ENCODE results near the gene TNPO3.
"Not testable (repeated sequence)": the region's sequence is repeated elsewhere in the genome, so short reads cannot be mapped to it uniquely, and the experiment has no call there.

The TNPO3 gene

DNA sequence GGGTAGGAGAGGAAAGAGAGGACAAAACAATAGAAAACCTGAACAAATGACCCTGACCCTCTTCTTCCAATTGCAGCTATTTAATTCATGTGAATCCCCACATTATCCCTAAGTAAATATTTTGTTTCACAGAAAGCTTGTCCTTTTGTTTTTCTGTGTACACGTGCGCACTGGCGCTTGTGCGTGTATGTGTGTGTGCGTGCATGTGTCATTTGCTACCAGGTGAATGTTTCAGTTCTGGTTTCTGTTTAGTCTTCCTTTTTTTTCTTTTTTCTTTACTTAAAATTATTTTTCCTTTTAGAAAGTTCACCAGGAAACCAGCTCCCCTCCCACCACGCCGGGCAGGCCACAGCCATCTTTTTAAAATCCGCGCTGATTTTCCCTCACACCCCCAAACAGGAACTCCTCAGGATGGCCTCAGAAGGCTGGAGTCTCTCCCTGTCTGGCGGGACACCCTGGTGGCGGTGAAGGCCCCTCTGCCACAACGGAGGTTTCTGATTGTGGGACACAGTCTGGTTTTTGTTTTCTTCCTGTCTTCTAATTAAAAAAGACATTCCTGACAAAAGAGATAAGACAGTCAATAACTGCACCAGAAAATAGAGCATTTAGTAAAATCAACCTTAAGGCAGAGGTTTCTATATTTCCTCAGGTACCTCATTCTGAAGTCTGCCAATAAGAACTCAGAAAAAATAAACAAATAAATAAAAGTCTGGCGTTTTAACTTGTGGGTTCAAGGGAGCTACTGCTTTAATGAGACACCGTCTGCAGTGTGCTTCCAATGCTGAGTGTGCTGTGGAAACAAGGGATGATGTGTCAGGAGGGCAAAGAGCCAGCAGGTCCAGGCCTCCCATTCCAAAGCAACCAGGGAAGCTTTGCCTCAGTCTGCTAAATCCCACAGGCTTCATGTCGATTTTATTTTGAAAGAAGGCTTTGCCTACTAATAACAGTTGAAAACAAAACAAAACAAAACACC, 99.8 kb downstream of the TNPO3 start:
- DNase-seq, result no peak

DNA sequence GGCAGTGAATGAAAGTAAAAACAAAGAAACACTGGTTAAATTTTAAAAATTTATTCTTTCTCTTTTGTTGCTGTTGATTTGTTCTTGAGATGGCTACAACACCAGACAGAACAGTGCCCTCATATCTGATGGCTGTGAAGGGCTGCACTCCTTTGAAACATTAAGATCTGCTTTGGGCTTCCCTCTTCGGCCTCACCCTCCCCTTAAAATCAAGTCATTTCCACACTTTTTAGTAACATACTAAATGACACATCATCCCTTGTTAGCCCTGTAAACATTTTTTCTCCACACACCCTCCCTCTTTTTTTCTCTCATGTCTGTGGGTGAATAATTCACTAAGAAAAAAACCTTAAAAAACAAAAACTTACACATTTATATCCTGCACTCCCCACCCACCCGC, 100.8 kb downstream of the TNPO3 start:
- DNase-seq, result no peak

DNA sequence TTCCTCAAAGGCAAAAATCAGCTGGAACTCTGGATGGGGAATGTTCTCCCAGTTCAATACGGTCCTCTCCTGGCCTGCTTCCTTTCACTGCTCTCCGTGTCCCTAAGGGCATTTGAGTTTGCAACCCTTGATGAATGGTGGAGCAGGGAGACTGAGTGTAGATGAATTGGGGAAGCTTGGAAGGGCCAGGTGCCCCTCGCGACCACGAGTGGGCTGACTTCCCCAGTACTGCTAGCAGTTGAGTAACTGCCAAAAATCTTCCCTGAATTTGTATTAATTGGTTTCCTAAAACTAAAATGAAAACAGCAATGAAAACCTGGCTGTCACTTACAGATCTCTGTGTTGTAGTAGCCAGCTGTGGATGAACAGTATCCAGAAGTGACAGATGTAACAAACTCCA, 103.6 kb downstream of the TNPO3 start:
- DNase-seq, result no peak

DNA sequence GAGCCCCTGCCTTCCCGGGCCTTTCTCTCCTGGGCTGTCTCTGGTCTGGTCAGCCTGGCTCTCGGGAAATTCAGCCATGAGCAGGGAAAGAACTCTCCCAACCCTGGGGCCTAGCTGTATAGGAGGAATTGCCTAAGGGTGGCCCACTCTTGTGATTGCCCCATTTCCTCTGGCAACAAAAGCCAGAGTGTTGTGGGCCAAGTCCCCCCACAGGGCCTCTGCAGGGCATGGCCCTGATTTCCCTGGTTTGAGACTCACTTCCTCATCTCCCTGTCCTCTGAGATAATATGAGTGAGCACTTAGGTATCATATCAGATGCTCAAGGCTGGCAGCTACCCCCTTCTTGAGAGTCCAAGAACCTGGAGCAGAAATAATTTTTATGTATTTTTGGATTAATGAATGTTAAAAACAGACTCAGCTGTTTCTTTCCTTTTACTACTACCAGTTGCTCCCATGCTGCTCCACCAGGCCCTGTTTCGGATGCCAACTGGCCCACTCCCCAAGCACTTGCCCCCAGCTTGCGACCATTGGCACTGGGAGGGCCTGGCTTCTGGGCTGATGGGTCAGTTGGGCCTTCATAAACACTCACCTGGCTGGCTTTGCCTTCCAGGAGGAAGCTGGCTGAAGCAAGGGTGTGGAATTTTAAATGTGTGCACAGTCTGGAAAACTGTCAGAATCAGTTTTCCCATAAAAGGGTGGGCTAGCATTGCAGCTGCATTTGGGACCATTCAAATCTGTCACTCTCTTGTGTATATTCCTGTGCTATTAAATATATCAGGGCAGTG, 105.7 kb downstream of the TNPO3 start:
- DNase-seq, result no peak

DNA sequence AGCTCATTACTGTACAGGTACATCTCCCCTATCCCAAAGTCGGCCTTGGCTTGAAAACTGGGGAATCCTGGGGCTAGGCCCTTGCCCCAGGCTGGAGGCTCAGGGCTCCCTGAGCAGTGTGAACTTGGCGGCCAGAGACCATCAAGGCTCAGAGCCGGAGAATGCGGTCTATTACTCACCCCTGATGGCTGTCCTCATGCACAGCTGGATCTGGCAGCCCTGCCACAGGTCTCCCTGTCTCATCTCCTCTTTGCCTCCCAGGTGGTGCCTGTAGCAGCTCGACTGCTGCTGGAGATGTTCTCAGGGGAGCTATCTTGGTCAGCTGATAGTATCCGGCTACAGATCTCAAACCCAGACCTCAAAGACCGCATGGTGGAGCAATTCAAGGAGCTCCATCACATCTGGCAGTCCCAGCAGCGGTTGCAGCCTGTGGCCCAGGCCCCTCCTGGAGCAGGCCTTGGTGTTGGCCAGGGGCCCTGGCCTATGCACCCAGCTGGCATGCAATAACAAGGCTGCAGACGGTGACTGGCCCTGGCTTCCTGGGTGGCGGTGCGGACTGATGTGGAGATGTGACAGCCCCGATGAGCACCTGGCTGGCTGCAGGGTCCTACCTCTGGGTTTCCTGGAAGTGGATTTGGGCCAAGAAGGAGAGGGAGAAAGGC, 106.5 kb downstream of the TNPO3 start:
- no peak for DNase-seq

DNA sequence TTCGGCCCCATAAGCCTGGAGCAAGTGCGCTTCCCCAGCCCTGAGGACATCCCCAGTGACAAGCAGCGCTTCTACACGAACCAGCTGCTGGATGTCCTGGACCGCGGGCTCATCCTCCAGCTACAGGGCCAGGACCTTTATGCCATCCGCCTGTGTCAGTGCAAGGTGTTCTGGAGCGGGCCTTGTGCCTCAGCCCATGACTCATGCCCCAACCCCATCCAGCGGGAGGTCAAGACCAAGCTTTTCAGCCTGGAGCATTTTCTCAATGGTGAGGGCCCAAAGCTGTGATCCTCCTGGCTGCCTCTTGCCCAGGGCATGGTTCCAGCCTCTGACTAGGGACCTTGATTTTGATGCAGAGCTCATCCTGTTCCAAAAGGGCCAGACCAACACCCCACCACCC, 107.1 kb downstream of the TNPO3 start:
- no peak for DNase-seq

DNA sequence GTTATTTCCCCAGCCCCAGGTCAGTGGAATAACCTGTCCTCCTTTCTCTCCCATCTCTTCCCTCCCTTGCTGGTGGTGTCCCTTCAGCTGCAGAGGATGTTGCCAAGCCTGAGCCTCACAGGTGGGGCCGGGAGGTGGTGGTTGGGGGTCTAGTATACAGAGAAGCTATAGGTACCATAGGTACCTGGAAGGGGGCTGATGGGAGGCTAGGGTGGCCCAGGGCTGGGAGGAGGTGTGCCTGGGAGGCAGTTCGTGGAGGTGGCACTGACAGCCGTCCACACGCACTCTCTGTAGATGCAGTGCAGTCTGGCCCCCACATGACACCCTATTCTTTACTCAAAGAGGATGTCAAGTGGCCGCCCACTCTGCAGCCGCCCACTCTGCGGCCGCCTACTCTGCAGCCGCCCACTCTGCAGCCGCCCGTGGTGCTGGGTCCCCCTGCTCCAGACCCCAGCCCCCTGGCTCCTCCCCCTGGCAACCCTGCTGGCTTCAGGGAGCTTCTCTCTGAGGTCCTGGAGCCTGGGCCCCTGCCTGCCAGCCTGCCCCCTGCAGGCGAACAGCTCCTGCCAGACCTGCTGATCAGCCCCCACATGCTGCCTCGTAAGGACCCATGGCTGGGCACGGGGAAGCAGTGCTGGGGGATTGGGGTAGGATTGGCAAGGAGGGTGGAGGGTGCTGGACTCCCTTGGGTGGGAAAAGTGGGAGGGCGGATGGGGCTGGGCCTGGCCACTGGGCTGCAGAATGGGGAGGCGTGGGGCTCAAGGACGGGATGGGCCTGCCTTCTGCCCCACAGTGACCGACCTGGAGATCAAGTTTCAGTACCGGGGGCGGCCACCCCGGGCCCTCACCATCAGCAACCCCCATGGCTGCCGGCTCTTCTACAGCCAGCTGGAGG, 107.7 kb downstream of the TNPO3 start:
- DNase-seq, result no peak

DNA sequence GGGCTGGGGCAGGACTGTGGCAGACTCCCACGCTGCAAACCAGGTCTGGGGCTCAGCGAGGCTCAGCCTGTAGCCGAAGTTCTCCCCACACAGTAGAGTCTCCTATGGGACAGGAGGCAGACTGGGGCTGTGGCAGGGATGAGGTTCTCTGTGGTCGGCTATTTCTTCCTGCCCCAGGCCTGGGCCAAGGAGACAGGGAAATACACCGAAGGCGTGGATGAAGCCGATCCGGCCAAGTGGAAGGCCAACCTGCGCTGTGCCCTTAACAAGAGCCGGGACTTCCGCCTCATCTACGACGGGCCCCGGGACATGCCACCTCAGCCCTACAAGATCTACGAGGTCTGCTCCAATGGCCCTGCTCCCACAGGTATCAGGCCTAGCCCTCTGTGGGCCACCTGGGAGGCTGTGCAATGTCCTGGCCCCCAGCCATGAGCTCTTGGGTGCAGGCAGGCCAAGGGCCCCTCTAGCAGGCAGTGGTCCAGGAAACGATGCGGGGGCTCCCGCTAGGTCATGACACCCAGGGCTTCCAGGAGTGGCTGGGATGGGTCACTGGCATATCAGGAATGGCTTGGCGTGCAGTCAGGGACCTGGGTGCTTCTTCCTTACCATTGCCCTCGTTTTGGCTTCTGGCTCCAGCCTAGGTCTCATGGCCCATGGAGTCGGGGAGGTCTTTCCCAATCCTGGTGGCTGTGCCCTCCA, 109.1 kb downstream of the TNPO3 start:
- DNase-seq, result no peak

DNA sequence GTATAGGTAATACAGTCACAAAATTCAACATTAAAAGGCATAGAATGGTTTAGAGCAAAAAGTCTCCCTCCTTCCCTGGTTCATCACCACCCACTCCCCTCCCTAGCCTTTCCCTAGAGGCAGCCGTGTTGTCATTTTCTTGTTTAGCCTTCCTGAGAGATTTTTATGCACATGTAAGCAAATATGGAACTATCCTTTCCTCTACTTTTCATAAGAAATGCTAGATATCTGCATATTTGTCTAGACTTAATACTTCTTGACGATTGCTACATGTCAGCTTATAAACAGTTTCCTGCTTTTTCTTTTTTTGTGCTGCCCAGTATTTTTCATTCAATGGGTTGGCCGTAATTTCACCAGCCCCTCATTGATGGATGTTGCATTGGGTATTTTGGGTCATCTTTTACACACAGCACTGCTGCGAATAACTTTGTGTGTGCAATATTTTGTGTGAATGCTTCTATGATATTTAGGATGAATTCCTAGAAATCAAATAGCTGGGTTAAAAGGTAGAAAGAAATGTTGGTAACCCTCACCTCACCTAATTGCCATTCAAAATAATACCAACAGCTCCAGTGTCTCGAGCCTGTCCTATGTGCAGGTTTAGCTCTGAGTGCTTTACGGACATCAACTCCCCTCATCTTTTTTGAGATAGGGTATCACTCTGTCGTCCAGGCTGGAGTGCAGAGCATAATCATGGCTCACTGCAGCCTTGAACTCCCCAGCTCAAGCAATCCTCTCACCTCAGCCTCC, 110.2 kb downstream of the TNPO3 start:
- no peak for DNase-seq

DNA sequence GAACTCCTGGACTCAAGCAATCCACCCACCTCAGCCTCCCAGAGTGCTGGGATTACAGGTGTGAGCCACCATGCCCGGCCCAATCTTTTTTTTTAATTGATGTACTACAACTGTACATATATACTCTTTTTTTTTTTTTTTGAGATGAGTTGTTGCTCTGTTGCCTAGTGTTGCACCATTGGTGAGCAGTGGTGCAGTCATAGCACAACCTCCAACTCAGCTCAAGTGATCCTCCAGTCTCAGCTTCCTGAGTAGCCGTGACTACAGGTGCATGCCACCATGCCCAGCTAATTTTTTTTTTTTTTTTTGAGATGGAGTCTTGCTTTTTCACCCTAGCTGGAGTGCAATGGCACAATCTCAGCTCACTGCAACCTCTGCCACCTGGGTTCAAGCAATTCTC, 111.7 kb downstream of the TNPO3 start:
- not testable (repeated sequence) for DNase-seq

DNA sequence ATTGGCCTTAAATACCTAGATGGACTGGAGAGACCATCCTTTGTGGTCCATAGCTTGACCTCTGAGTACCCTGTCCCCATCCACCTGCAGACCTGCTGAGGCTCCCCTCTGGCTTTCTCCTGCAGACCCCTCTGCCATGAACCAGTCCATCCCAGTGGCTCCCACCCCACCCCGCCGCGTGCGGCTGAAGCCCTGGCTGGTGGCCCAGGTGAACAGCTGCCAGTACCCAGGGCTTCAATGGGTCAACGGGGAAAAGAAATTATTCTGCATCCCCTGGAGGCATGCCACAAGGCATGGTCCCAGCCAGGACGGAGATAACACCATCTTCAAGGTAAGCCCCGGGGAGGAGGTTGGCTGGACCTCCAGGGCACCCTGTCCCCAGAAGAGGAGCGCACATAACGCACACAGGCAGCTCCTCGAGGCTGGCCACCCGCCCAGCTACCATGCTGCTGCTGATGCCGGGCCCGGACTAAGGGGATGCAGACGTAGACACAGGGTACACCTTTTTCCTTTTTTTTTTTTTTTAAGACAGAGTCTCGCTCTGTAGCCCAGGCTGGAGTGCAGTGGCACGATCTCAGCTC, 112.9 kb downstream of the TNPO3 start:
- DNase-seq, result no peak

DNA sequence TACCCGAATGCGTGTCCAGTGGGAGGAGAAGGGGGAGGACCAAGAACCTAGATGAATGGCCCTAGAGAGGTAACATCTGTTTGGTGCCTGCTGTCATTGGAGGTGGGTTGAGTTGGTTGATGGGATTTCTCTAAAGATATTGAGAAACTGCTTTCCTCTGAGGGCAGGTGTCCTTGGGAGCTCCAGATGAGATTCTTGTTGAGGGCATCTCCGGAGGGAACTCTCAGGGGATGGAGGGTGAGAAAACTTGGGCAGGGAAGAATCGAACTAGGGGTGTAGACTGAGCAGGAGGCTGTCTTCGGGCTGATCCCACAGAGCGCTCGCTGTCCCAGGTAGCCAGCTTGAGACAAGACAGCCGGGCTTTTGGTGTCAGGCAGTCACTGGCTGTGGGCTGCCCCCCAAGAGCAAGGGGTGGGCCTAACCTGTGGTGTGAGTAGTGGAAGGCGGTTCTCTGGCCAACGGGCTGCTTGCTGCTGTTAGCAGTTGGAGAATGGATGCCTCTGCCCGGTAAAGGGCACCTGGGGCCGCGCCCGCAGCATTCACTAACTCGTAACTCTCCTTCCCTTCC, 113.5 kb downstream of the TNPO3 start:
- DNase-seq, result no peak

DNA sequence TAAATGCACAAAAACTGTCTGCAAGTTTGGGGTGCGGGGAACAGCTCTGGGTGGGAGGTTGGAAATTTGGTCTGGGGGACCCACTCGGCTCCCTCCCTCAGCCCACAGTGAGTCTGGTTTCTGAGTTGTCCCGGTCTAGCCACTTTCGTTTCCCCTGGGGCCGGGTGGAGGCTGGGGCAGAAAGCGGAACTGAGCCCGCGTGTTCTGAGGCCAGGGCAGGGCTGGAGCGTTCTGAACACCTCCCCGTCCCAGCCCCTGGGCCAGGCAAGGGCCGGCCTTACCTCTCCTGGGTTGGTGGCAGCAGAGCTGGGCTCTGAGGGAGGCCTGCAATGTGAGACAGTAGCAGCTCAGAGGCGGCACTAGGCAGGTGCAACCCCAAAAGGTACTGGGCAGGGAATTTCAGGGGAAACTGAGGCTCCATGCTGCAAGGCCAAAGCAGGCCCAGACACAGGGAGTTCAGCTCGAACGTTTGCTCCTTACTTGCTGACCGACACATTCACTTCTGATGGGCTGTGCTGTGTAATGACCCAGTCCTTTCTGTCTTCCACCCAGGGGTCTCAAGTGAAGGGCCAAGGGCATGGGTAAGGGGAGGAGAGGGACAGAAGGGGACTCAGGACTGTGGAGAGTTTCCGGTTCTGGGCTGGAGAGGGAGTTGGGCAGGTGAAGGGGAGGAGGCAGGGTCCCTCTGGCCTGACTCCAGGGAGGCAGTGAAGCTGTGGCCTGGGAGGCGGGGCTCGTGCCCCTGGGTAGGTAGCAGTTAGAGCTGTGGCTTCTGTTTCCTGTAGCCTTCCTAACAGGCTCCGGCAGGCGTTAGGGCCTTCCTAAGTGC, 114.2 kb downstream of the TNPO3 start:
- no peak for DNase-seq

DNA sequence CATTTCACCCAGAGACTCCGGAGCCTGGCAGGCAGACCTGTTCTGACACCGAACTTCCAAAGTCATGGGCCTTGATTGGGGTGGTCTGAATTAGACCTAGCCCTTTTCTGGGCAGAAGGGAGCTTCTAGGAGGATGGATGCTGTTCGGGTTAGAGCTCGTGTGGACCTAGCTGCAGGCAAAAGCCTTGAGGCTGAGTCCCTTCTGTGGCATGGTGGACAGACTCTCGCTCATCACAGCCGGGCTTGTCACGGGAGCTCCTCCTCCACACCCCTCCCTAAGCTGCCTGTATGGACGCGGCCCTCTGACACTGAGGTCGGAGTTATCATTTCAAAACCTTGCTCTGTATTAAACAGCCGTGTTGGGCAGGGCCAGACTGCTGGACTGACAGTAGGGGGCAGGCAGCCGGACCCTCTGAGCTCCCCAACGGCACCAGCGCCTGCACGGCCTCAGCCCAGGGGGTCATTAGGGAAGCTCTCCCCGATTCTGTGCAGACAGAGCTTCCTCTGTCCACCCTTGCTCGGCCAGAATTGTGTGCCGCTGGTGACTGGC, 115.0 kb downstream of the TNPO3 start:
- DNase-seq, result no peak

DNA sequence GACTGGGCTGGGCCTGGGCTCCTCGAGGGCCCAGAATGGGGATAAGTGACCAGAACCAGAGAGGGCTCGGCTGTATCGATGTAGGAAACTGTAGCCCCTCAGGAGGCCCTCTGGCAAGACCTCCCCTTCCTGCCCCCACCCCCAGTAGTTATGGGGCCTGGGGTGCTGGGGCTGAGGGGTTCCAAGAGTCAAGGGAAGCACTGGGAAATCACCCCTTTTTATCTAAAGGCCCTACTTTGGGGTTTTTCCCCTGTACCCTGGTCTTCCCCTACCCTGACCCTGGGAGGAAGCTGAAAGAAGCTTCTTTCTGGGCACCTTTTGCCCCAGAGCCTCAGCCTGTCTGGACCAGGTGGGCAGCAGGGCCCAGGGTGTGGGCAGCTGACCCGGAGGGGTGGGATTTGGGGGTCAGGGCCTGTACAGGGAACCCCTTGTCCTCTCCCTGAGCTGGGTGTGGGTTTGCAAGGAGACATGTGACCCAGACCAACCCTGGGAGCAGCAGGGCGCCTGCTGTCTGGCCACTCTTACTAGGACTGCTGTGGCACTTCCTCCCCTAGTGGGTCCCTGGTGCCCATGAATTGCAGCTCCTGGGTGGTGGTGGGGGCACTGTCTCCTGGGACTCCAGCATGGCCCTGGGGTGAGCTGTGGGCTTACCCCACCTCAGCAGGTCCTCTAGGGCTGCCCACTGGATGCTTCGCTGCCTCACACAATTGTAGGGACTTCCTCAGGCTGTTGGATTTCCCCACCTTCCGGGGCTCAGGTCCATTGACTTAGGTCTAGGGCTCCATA, 115.6 kb downstream of the TNPO3 start:
- no peak for DNase-seq

DNA sequence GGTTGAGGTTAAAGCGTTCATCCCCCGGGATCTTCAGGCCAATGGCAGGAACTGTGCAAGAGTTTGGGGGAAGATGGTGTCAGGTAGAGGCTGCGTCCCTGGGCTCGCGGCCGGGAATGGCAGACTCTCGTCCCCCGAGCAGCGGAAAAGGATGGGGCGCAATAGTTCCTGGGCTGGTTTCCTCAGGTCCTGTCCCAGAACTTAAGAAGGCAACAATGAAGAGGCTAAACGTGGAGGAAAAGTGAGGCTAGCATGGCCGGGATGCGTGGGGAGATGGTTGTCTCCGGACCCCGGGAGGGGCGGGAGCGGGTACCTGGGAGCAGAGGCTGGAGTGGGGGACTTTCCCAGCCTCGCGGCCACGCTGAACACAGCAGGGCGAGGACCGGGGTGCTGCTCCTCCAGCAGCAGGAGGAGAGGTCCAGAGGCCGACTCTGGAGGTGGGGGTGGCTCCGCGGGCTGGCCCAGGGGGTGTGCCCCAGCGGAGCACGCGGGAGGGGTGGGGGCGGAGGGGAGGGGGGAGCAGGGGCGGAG, 116.3 kb downstream of the TNPO3 start:
- DNase-seq, result no peak

DNA sequence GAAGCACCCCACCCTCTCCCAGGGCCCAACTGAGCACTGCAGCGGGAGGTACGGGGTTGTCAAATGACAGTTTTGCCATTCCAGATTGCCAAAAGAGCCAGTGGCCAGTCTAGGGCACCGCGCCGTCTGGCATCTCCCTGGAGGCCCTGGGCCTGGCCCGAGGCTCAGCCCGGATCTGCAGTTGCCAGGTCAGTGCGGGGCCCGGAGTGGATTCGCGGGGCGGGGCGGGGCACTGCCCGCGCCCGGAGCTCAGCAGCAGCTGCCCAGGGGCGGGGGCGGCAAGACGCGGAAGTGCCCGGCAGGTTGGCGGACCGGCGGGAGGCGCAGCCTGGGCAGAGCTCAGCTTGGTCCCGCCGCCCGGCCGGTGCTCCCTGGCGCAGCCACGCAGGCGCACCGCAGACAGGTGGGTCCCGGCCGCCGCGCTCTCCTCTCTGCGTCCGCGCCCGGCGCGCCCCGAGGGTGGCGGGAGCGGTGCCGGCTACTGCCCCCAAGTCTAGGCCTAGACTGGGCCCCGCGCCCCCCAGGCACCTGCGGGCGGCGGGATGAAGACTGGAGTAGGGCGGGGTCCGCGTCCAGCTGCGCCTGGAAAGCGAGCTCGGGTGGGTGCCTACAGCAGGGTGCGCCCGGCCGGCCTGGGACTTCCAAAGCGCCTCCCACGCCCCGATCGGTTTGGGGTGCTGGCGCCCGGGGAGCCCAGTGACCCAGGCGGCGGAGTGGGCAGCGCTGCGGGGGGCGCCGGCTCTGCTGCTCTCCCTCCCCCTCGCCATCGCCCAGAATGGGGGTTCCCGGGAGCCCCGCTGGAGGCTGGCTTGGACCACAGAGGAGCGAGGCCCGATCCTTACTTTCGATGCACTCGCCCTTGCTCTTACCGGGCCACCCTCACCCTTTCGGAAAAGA, 117.0 kb downstream of the TNPO3 start, which contains the start of gene IRF5:
IRF5 (plus strand) TSS at position 281 of the 897 bp plus-strand sequence. CDS start 4,155 bp downstream, outside the sequence.
- no peak for DNase-seq

Data from stimulated activated CD8-positive, alpha-beta memory T cell treated with anti-CD3 and anti-CD28 coated beads, Interleukin-4, amount 100 ng/mL, for 48 hours (primary cell).